NCI-H2227 (cell line): ENCODE results near the gene UBE2O.

ENCODE experiments used
- DNase-seq: peaks from one replicate; lab custom pipeline; 2025; ENCODE audit not compliant: unreplicated experiment; lab: John Stamatoyannopoulos, UW

UBE2O gene

DNA sequence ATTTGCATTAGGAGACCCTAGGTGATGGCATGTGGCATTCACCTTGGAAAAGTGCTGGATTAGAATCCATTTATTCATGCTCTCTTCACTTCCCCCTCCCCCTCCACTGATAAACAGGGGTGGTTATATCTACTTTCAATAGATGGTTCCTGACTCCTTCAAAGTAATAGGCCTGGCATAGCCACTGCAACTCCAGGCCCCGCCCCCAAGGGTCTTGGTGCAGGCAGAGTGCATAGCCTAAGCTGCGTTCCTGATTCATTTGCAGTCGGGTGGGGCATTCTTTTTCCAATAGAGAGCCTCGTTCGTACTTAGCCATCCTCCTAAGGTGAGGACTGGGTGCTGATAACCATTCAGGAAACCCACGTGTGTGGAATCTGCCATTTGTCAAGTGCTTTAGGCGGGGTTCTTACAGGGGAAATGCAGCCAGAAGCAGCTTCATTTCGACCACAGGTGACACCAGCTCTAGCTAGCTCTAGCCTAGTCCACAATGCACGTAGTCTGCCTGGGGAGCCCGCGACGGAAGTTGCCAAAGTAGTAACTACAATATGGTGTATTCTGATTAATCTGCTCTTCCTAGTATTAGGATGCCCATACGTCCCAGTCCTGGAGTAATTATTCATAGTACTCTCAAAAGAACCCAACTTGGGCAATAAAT lies 11.1 kb downstream of the UBE2O start:
- no peak for DNase-seq

- DNase-seq = no peak
Measured at GRCh38 chr17:76440751-76441362, 12.1 kb downstream of the UBE2O start.

GRCh38 chr17:76439314-76439928 lies 13.5 kb downstream of the UBE2O start:
- no peak for DNase-seq

DNA sequence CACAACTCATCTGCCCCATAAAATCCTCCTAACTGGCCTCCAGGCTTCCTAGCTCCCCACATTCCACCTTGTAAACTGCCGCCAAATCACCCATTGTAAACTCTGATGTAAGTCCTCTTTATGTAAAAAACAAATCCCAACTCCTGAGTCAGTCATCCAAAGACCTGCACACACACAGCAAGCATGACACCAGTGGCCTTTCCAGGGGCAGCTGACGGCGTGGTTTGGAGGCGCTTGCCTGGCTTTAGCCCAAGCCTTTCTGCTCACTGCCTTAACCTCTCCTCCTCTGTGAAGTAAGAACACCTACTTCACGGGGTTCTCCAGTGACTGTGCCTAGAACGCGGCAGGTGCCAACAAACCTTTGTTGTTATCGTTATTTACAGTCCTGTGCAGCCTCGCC lies 14.0 kb downstream of the UBE2O start:
- DNase-seq = no peak

DNA sequence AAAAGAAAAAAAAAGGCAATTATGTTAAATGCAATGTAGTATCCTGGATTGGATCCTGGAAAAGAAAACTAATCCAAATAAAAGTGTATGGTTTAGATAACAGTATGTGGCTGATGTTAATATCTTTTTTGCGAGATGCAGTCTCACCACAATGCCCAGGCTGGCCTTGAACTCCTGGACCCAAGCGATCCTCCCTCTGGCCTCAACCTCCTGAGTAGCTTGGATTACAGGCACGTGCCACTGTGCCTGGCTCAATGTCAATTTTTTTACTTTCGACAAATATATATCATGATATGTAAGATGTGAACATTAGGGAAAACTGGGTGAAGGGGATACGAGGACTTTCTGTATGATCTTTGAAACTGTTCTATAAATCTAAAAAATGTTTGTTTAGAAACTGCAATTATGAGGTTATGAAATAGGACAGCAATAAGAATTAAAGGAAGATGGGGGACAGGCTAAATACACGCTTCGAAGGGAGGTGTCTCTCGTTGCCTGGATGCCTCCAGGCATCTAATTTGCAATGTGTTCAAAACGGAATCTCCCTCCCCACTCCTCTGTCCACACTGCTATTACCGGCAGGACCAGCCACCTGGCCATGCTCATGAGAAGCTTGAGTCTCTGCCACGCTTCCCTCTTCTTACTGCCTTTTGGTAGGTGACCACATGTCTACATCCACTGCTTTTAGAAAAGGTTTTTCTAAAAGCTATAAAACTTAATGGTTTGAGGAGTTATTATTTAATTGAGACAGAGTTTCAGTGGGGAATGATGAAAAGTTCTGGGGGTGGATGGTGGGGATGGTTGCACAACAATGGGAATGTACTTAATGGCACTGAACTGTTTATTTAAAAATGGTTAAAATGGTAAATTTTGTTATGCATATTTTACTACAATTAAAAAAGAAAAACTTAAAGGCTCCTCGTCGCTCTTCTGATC lies 15.2 kb downstream of the UBE2O start:
- peak; percentile 14 for DNase-seq

GRCh38 chr17:76435751-76436150 lies 17.2 kb downstream of the UBE2O start:
- no peak for DNase-seq

DNA sequence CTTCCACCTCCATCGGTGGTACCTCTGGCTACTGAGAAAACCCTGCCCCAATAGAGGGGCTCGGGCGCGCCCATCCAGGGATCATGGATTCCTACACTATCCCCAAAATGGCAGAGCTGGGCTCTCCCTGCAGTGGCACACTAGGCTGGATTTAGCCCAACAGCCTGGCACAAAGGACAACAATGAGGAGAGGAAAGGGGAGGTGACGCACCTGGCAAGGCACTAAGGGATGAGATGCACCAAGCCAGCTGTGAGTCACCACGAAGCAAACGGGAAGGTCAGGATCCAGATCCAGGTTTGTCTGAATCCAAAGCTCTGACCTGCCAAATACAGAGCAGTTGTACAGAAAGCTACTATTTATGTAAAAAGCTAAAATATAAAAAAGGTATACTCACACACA lies 18.1 kb downstream of the UBE2O start:
- no peak for DNase-seq

DNA sequence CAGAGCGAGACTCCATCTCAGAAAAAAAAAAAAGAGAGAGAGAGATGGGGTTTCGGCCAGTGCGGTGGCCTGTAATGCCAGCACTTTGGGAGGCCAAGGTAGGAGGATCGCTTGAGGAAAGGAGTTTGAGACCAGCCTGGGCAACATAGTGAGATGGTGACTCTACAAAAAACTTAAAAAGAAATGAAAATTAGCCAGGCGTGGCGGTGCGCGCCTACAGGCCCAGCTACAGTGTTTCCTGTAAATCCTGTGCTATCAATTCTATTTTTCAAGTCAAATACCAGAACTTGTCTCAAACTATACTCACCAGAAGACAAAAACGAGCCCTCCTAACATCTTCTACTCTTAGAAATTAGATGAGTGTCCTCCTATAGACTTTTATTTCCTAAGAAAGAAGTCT lies 19.3 kb downstream of the UBE2O start:
- DNase-seq = no peak

DNA sequence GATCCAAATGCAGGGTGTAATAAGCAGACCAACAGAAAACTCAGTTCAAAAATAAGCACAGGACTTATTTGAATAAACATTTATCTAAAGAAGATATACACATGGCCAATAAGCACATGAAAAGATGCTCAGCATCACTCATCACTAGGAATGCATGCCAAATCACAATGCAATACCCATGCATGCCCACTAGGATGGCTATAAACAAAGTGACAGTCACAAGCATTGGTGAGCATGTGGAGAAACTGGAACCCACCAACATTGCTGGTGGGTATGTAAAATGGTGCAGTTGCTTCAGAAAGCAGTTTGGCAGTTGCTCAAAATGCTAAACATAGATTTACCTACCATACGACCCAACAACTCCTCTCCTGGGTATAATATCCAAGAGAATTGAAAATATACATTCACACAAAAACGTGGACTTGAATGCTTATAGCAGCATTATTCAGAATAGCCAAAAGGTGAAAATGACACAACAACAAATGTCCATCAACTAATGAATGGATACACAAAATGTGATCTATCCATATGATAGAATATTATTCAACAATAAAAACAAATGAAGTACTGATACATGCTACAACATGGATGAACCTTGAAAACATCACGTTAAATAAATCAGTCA lies 20.1 kb downstream of the UBE2O start:
- DNase-seq = peak; percentile 16

DNA sequence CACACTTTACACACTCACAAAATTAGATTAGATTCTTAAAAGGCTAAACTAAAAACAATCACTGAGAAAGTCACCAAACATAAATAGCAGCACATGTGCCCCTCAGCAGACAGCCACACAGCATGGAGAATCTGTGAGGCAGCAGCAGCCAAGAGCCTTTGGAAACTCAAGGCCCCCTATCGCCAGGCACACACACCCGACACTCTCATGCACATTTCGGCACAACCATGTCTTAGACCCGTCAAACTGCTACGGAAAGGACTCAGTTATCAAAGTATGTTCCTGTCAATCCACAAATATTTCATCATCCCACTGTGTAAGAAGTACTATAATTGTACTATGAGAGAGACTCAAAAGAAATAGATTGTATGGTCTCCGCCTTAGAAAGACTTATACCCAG lies 20.9 kb downstream of the UBE2O start:
- no peak for DNase-seq

GRCh38 chr17:76431509-76431908 lies 21.4 kb downstream of the UBE2O start:
- no peak for DNase-seq

- DNase-seq = no peak
Measured at GRCh38 chr17:76428511-76428910, 24.4 kb downstream of the UBE2O start.

- DNase-seq = no peak
Measured at GRCh38 chr17:76427501-76428231, 25.3 kb downstream of the UBE2O start.

DNA sequence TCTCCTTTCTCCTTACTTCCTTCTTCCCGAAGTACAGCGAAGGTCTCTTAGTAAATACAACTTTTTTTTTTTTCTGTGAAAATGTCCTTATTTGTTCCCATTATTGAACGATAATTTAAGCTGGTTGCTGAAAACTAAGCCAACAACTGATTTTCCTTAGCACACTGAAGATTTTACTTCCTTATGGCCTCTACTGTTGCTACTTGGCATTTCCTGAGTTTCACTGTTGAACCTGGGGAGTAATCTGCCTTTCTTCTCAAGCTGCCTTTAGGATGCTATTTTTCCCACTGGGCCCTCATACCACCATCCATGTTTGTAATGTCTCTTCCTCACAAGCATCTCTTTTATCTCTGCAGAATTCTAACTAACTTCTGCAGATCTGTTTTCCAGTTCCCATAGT lies 26.1 kb downstream of the UBE2O start:
- DNase-seq = no peak

GRCh38 chr17:76422860-76423259 lies 30.1 kb downstream of the UBE2O start:
- DNase-seq = no peak

DNA sequence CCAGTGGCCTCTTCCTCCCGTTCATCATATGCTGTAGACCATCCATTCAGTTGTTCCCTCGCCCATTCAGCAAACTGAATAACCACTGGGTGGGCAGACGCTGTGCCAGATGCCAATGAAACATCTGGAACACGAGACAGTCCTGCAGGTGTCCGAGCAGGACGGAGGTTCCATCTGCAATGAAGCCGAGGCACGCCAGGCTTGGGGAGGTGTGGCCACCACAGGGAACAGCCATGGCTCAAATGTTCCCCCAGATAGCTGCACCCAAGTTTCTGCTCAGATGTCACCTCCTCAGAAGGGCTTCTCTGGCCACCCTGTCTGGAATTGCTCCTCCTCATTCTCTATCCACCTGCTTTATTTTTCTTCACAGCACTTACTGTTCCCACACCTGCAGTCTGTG lies 30.5 kb downstream of the UBE2O start:
- DNase-seq = no peak

DNA sequence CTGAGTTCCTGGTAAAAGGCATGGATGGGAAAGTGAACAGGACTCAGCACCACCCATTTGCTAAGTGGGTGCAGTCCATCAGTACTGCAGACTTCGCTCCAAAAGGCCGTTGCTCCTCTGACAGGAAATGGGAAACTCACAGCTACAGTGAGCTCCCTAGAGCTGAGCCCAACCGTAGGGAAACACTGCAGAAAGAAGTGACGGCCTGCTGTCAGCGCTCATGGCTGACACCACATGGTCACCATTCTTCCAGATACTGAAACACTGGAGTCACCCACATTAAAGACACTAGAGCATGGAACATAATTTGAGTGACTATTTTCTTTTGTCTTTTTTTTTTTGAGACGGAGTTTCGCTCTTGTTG lies 31.9 kb downstream of the UBE2O start:
- peak; percentile 24 for DNase-seq

GRCh38 chr17:76420356-76421043 lies 32.5 kb downstream of the UBE2O start:
- DNase-seq = no peak

DNA sequence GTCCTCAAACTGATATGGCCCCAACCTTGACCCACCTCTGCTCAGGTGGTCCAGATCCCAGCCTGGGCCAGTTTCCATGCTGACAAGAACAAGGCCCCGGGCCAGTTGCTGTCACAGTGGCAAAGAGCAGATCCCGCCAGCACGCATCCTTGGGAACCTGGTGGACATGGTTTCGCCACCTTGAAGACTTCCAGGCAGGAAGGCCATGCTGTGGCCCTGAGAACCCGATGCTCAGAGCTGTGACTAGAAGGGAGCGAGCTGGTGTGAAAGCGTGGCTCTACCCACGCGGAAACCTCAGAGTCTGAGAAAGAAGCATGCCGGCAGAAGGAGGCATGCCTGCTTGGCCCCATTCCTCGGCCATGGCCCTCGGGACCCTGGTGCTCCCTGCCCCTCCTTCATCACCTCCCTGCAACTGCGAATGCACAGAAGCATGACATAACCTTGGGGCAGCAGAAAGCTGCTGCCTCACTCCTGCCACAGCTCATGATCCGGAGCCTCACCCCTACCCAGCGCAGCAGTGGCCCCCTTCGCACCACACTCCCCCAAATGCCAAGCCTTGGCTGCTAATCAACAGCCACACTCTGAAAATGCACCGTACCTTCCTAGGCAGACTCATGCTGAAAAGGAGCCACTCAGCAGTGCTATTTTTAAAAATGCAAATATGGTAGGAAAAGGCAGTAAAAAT lies 33.2 kb downstream of the UBE2O start:
- DNase-seq = no peak
